Bone marrow (tissue), 2 donors: ENCODE results near the gene DUT.

Experiments used
- DNase-seq, 2 donors: peaks; one replicate each; lab custom pipeline; 2025; lab: John Stamatoyannopoulos, UW

The DUT gene

GRCh38 chr15:48371550-48371949 is 40.3 kb downstream of the DUT start:
- DNase-seq, result no peak

- no peak for DNase-seq
Observed at GRCh38 chr15:48371961-48372360, 40.7 kb downstream of the DUT start.

- DNase-seq, result no peak
Observed at GRCh38 chr15:48373821-48374451, 42.7 kb downstream of the DUT start.

GRCh38 chr15:48374472-48374871 is 43.2 kb downstream of the DUT start:
- no peak for DNase-seq

- DNase-seq, result no peak
Observed at GRCh38 chr15:48375767-48376166, 44.5 kb downstream of the DUT start.

- no peak for DNase-seq
Observed at GRCh38 chr15:48380198-48380597, 49.0 kb downstream of the DUT start.

- DNase-seq, result no peak
Observed at GRCh38 chr15:48381861-48382260, 50.6 kb downstream of the DUT start.

GRCh38 chr15:48383031-48383430 is 51.8 kb downstream of the DUT start:
- DNase-seq, result no peak

- DNase-seq, result no peak
Observed at GRCh38 chr15:48384616-48385015, 53.4 kb downstream of the DUT start.

- no peak for DNase-seq
Observed at GRCh38 chr15:48385031-48385830, 54.0 kb downstream of the DUT start.

- no peak for DNase-seq
Observed at GRCh38 chr15:48388016-48388851, 57.0 kb downstream of the DUT start.

- no peak for DNase-seq
Observed at GRCh38 chr15:48388910-48389309, 57.7 kb downstream of the DUT start.

- no peak for DNase-seq
Observed at GRCh38 chr15:48389691-48390143, 58.5 kb downstream of the DUT start.

- DNase-seq, result no peak
Observed at GRCh38 chr15:48391950-48392349, 60.7 kb downstream of the DUT start.

- DNase-seq, result no peak
Observed at GRCh38 chr15:48392356-48392755, 61.1 kb downstream of the DUT start.
